Midbrain (tissue), 1 donor: ENCODE measurements around the gene SH3RF2.
"Not testable (repeated sequence)": the region's sequence is repeated elsewhere in the genome, so short reads cannot be mapped to it uniquely, and the experiment has no call there.

Experiments
- DNase-seq: peaks from one replicate; lab custom pipeline; 2025; lab: John Stamatoyannopoulos, UW

The SH3RF2 gene

GRCh38 chr5:145949474-145949873 lies 13.1 kb downstream of the SH3RF2 start:
- no peak for DNase-seq

- no peak for DNase-seq
Measured at GRCh38 chr5:145951071-145951470, 14.7 kb downstream of the SH3RF2 start.

- DNase-seq, result no peak
Measured at GRCh38 chr5:145953202-145953601, 16.8 kb downstream of the SH3RF2 start.

- not testable (repeated sequence) for DNase-seq
Measured at GRCh38 chr5:145954140-145954539, 17.8 kb downstream of the SH3RF2 start.

- no peak for DNase-seq
Measured at GRCh38 chr5:145957388-145957787, 21.0 kb downstream of the SH3RF2 start.

GRCh38 chr5:145958436-145958835 lies 22.1 kb downstream of the SH3RF2 start:
- DNase-seq, result no peak

- no peak for DNase-seq
Measured at GRCh38 chr5:145960166-145960565, 23.8 kb downstream of the SH3RF2 start.

GRCh38 chr5:145960848-145961600 lies 24.6 kb downstream of the SH3RF2 start:
- DNase-seq, result no peak

- no peak for DNase-seq
Measured at GRCh38 chr5:145962001-145962400, 25.6 kb downstream of the SH3RF2 start.

- DNase-seq, result not testable (repeated sequence)
Measured at GRCh38 chr5:145964008-145964407, 27.6 kb downstream of the SH3RF2 start.

- DNase-seq, result no peak
Measured at GRCh38 chr5:145965804-145966203, 29.4 kb downstream of the SH3RF2 start.

GRCh38 chr5:145967296-145967695 lies 30.9 kb downstream of the SH3RF2 start:
- no peak for DNase-seq

GRCh38 chr5:145968970-145969713 lies 32.8 kb downstream of the SH3RF2 start:
- no peak for DNase-seq

GRCh38 chr5:145969714-145970092 lies 33.3 kb downstream of the SH3RF2 start:
- no peak for DNase-seq

GRCh38 chr5:145971108-145971507 lies 34.7 kb downstream of the SH3RF2 start:
- DNase-seq, result no peak

- no peak for DNase-seq
Measured at GRCh38 chr5:145971701-145972100, 35.3 kb downstream of the SH3RF2 start.

GRCh38 chr5:145975001-145975360 lies 38.6 kb downstream of the SH3RF2 start:
- DNase-seq, result no peak

GRCh38 chr5:145975361-145976066 lies 39.1 kb downstream of the SH3RF2 start:
- no peak for DNase-seq

GRCh38 chr5:145976431-145977155 lies 40.2 kb downstream of the SH3RF2 start:
- no peak for DNase-seq

GRCh38 chr5:145978171-145978570 lies 41.8 kb downstream of the SH3RF2 start:
- no peak for DNase-seq

GRCh38 chr5:145978708-145979107 lies 42.3 kb downstream of the SH3RF2 start:
- no peak for DNase-seq
